HG02798 (cell line): ENCODE data around the gene WRAP73.

Experiments
- ATAC-seq: cut with Tn5 transposase; IDR thresholded peaks from one replicate; pipeline ENCODE4 v1.9.1; 2021; ENCODE audit warnings: mild to moderate bottlenecking; ENCODE audit not compliant: unreplicated experiment, poor library complexity

WRAP73 gene

DNA sequence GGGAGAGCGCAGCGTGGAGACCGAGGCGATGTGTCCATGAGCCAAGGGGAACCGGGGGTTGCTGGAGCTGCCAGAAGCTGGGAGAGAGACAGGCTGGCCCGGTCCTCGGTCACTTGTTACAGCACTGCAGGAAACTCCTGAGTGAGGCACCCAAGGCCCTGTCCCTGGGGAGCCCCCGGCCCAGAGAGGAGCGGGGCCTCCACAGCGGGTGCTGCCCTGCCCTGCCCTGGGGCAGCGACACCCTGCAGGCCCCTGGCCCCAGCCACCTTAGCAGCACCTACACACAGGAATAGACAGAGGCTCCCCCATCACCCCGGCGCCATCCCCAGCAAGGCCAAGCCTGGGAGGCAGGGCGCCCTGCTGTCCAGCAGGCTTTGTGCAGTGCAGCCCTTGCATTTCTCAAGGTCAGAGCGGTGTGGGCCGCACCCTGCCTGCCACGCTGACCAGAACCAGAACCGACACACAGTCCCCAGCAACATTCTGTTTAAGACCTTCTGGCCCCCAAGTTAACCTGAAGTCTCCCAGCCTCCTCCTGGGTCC lies 32.0 kb downstream of the WRAP73 start:
- ATAC-seq = no peak

DNA sequence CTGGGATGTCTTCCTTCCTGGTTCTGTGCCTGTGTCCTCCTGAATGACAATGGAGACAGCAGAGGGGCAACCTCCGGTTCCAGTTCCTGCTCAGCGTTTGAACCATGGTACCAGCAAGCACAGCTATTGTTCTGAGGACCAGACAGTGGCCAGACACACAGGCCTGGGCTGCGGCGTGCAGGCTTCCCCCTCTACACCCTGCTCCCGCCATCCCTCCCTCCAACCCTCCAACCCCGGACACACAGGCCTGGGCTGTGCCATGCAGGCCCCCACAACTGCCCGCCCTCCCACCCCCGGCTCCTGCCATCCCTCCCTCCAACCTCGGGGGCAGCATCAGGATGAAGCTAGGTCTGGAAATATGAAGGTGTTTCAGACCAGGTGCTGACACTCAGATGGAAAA lies 33.0 kb downstream of the WRAP73 start:
- ATAC-seq = no peak

DNA sequence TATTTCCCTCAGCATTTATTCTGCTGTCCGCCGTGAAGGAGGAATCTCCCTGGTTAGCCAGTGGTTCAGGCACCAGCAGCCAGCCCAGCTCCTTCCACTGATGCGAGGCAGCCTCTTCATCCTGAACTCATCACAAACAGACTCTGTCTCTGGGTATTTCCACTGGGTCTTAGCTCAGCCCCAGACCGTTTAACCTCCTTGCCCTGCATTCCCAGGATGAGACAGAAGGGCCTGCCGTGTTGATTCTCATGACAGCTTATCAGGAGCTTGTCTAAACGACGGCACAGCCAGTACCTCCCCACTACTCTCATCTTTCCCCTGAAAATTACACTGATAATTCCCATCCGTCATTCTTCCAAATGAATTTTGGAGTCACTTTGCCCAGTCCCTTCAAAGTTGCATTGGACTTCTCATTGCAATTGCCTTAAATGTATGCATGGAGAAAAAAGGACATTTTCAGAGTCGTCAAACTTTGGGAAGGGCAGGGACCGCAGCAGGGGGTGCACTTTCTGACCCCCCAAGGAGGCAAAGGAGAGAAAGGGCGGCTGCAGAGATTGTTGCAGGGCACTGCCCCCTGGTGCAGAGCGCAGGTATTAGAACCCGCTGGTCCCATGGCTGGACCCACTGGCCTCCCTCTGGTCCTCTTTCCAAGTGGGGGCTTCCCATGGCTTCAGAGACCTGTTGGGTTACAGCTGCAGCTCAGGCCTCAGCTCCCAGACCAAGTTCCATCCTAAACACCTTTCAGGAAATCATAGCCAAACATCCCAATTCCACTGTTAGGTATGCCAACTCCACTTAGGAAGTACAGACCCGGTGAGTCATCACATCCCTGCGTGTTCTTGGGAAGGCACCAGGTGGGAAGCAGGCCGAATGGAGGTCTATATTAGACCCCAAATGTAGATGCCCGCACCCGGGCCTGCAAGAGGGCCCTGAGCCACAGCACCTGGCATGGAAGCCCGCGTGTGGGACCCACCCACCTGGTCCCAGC lies 34.9 kb downstream of the WRAP73 start:
- no peak for ATAC-seq

DNA sequence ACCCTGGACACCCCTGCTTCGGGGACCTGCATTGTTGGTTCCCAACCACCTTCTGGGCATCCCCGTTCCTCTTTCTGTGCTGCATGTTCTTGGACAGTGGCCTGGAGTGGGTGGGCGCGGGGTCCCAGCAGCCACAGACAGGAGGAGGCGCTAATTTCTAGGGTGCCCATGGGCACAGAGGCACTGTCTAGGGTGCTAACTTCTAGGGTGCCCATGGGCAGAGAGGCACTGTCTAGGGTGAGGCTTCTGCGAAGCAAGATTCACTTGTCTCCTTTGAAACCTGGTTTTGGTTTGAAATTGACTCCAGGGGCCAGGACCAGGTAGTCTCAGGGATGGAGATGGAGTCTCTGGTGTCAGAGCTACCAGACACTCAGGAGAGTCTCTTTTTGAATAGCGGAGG lies 37.8 kb downstream of the WRAP73 start:
- no peak for ATAC-seq

DNA sequence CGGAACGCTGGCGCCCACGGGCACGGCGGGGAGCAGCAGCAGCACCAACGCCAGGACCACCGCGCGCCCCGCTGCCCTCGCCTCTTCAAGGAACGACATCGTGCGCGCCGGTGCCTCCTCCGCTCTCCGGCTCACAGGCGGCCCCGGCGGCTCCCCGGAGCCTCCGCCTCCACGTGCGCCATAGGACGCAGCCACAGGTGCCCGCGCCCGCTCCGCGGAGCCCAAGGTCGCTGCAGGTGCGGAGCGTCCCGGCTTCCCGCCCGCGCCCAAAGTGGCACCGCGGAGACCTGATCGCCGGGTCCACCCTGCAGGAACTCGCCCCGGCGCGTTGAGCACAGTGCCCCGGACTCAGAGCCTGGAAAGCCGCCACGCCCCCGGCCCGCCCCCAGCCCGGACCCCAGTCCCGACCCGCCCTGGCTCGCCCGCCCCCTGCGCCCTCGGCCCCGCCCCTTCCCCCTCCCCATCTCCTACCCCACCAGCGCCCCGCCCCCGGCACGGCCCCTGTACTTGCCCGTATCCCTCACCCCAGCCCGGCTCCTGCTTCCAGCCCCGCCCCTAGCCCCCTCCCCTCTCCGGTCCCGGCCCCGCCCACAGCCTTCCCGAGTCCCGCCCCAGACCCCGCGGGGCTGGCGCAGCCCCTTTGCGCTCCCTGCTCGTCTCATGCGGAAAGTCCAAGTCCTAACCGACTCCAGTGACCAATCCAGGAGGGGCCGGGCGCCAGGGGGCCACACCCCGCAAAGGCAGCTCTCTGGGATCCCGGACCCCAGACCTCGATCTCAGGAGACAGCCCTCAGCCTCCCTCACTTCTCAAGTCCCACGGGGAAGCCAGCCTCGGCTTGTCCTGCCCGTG lies 38.5 kb downstream of the WRAP73 start, which contains the start of gene MEGF6:
MEGF6 (minus strand) TSS at position 339 of the 850 bp plus-strand sequence; CDS start at position 99, 240 bp downstream.
- ATAC-seq = no peak

DNA sequence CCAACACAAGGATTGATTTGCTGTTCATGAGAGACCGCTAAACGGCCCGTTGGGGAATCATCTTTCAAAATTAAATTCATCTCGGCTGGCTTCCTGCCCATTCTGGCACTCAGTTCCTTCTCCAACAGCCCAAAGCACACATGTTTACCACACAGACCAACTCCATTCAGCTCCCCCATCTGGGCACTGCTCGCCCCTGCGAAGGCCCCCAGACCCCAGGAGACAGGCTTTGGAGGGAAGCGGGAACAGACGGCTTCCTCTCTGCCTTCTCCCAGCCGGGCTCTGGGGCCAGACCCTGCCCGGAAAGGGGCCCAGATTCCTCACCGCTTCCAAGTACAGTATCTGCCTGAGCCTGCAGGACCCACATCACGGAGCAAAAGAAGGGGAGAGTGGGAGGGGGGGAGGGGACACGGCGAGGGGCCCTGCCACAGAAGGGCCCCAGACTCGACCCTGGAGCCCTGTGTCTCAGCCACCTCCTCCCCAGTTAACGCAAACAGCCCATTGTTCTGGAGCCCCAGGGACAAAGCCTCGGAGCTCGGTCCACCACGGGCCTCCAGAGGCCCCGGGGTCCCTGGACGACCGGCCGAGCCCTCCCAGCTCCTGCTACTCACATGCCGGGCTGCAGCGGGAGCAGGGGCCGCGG lies 39.3 kb downstream of the WRAP73 start:
- no peak for ATAC-seq

DNA sequence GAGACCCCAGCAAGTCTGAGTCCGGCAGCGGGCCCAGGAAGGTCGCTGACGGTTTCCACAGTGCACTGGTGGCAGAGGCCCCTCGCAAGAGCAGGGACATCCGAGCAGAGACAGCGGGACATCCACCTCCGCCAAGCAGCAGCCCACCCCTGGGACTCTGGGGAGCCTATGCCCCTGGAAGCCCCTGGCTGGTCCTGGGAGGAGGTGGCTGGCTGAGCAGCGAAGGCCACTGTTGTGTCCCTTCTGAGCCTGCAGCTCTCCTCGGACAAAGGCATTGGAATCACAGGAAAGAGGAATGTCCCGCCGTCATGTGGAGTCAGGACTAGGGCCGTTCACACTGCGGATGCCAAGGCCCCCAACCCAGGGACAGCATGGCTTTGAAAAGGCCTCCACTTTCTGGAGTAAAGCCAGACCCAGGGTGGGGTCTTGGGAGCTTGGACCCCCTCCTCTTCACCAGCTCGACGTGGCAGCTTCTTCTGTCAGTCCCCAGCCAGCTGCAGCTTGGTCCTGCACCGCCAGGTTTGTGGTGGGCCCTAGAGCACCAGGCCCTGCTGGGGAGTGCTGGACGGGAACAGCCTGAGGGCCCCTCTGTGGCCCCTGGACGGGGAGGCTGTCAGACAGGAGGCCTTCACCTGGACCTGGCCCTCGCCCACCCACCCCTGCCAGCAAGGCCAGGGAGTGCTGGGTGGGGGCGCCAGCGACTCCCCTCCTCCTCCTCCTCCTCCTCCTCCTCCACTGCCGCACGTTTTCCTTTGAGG lies 40.0 kb downstream of the WRAP73 start:
- ATAC-seq = no peak

DNA sequence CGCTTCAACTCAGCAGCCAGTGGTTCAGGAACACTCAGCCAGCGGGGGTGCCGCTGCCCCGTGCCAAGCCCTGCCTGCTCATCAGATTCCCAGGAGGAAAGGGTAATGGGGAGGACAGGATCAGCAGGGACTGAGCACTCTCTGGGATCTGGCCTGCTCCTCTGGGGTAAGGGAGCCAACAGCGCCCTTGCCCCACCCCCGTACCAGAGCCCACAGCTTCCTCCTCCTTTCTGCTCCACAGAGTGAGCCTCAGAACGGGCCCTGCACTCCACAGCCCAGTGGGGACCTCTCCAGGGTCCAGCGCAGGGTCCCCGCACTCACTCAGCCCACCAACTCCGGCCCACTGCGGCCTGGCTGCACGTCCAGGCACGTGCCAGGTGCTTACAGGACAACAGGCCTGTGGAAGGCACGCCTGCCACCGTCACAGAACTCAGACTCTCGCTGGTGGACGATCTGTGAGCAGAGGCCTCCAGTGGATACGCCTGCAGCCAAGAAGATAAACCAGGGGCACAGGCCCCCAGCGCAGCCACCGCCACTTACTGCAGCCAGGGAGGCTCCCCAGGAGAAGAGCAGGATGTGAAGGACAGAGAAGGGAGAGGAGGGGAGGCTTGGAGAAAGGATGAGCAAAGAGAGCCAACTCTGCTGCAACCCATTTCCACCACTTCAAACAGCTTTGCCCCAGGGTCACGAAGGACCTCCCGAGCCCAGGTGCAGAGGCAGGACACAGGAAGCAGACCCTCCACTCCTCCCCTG lies 40.7 kb downstream of the WRAP73 start:
- no peak for ATAC-seq

DNA sequence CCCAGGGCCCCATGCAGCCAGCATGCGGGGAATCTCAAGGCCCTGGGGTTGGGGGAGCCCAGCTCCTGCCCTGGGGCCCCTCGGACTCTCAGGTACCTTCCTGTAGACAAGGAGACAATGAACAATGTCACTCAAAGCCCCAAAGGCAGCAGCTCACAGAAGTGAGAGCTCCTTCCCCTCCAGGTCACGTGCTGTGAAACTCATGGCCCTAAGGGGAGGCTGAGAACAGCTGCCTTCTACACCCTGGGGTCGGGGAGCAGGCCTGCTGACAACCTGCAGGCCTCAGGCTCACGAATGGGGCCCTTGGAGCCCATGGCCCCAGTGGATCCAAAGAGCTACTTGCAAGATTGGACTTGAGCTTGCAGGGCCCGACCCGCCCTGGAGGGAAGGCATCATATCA lies 41.7 kb downstream of the WRAP73 start:
- ATAC-seq = no peak

DNA sequence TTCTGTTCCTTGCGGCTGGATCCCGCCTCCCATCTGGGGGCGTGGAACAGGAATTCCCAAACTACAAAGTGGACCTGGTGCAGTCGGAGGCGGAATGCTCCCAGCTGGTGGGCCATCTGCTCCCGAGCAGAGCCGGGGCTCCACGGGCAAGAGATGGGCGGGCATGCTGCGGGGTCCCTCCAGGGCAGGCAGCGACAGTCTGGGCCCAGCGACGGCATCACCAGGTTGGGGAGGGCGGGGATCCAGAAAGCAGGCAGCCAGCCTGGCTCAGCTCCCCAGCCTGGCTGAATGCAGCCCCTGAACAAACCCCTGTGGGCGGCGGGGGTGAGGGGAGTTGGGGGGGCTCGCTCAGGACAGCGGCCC lies 42.2 kb downstream of the WRAP73 start:
- no peak for ATAC-seq

DNA sequence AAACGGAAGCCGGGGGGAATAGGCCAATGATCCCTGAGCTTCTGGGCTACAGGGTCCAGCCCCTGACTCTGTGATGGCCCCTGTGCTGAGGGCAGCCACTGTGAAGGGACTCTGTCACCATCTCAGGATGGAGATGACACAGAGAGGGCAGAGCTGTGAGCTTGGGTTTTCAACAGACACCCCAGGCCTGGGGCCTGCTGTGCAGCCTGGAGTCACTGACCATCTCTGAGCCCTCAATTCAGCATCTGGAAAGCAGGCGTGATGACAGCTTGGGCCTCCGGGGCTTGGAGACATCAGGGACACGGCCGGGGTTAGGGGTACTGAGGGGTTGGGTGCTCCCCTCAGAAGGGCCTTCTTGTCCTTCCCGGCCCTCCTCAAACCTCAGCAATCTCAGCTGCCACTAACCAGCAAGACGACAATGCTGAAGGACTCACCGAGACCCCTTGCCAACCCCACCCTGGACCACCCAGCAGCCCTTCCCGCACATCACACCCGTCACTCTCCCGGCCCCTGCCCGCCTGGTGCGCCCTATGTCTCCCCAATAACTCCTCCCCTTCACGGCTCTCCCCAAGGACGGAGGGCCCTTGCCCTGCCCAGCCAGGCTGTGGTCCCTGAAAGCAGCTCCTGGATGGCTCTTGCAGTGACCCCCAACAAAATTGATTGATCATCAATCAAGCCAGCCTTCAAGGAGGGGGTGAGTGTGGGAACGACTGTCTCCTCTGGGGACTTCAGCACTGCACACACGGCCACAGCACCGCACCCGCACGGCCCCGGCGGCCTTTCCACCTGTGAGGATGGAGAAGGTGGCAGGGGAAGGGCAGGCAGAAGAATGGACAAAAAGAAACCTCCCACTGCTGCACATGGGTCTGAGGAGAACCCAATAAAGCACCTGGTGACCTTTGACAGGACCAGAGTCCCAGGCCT lies 42.9 kb downstream of the WRAP73 start:
- no peak for ATAC-seq

DNA sequence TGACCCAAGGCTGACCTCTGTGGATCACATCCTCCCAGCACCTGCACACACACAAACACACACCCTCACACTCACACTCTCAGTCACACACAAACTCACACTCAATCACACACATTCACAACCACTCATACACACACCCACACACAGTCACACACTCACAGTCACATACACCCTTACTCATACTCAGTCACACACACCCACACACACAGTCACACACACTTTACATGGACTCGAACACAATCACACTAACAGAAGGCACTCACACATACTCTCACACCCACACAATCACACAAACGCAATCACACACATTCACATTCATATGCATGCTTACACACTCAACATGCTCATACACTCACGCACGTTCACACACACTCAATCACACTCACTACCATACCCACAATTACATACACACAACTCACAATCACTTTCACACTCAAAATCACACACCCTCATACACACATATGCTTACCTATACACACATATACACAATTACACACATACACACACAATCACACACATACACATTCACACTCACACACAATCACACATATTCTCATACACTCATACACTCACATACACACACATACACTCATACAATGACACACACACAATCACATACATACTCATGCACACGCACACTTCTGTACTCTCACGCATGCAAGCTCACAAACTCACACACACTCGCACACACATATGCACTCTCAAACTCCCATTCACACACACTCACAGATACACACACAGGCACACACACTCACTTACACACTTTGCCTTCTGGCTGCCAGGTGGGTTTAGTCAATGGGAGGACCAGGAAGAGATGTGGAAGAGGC lies 44.7 kb downstream of the WRAP73 start:
- ATAC-seq = no peak

DNA sequence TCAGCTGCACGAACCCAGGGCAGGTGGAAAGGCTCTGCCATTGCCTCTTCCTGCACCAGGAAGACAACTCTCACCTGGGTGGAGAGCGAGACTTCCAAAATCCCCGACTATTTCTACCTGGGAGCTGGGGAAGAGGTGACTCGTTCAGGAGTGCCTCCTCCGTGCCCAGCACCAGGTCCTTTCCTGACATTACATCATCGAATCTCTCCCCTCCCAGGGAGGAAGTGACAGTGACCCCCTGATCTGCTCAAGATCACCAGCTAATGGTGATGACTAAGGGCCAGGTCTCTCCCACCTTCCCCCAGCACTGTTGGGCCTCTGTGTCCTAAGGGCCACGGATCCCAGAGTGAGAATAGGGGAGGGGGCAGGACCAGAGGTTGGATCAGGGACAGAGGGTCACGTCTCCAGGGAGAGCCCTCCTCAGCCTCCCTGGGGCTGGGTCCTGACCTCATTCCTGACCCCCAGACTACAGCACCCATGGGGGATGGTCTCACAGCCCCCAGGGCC lies 45.4 kb downstream of the WRAP73 start:
- no peak for ATAC-seq

DNA sequence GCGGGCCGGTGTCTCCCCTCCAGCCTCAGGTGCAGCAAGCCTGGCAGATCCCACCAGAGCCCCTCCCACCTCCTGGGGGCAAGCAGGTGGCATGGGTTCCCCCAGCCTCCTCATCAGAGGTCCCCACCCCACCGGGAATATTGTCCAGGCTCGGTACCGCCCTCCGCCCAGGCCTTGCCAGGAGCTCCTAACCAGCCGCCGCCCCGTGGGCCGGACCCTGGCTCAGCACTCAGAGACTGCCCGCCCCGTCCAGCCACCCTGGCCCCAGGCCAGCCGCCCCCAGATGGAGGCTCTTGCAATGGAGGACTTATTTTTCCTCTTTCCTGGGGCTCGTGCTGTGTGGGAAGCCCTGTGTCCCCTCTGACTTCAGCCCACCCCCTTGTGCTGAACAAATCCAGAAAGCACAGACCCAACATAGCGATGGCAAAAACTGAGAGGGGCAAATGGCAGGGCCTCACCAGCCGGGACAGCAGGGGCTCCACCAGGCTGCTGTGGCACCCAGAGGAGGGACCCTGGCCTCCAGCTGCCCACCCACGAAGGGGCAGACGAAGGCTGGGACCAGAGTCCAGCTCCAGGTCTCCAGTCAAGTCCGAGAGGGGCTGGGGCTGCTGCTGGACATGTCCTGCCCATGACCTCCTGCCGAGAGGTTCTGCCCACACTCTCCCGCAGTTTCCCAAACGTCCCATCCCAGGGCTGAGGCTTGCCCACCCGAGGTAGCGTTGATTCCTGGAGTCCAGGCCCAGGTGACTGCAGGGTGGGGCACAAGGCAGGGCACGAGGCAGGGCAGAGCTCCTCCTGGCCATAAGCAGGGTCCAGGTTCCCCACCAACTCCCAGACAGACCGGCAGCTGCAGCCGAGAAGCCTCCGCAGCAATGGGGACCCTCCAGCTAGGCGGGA lies 46.1 kb downstream of the WRAP73 start:
- no peak for ATAC-seq

DNA sequence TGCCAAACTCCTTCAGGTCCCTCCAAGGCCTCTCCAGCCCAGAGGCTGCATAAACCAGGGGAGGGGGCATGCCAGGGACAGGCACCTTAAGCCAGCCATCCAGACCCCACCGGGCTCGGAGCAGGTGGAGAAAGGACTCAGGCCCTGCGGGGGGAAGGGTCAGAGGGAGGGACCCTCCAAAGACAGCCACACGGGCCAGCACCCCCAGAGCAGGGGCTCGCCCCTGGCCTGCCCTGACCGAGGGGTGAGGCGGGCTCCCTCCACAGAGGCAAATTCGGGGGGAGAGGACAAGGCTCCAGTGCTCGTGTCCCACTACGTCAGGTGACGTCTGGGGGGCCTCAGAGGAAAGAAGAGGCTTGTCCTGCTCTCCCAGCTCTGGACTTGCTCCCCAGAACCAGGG lies 46.7 kb downstream of the WRAP73 start:
- ATAC-seq = no peak

DNA sequence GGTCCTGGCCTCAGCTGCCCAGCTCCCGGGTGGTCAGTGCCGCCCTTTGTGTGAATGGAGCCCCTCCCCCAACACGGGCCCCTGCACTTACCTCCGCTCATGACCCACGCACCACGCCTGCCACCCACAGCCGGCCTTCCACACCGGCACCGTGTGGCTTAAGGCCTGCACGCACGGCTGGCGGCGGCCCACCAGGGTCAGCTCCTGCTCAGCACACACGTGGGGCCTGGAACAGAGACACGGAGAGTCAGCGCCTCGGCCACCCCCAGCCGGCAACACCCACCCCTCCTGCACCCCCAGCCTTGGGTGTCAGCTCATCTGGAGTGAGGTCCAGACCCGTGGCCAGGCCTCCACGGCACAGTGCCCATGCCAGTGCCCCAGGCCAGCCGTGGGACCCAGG lies 47.5 kb downstream of the WRAP73 start:
- ATAC-seq = no peak
